Neural cell (in vitro differentiated cells): ENCODE measurements around the gene FCRL2. TPM values are rescaled to one million over a fixed set of nuclear protein-coding genes. Genes with fewer than 3 reads are reported as not detected.

ENCODE experiments used
- H2AFZ ChIP-seq: fragments of 200-600, 300-800 bp; sonication (generic), shearing (Covaris generic); 2 replicates; pipeline ENCODE4 v1.6.0; 2014; ENCODE audit warnings: low read depth, mild to moderate bottlenecking, antibody characterized with exemption, low read length, moderate library complexity
- H3F3A ChIP-seq: fragments of 200-600 bp; shearing (Covaris generic); 2 replicates; pipeline ENCODE4 v1.6.1; 2016; ENCODE audit warnings: mild to moderate bottlenecking, moderate library complexity, mixed read lengths, antibody characterized with exemption, low read length; ENCODE audit not compliant: insufficient read depth, poor library complexity, severe bottlenecking
- H3K27ac ChIP-seq: fragments of 200-600, 300-800 bp; sonication (generic), shearing (Covaris generic); 2 replicates; pipeline ENCODE4 v1.5.1; 2014; ENCODE audit warnings: mild to moderate bottlenecking, low read length, moderate library complexity
- H3K27me3 ChIP-seq: fragments of 300-800, 200-600 bp; sonication (generic), shearing (Covaris generic); 2 replicates; pipeline ENCODE4 v1.6.0; 2014; ENCODE audit warnings: mild to moderate bottlenecking, low read depth, low read length, moderate library complexity; ENCODE audit not compliant: insufficient read depth
- H3K36me3 ChIP-seq: fragments of 300-800, 200-600 bp; sonication (generic), shearing (Covaris generic); 2 replicates; pipeline ENCODE4 v1.5.1; 2014; ENCODE audit warnings: mild to moderate bottlenecking, antibody characterized with exemption, low read length, moderate library complexity; ENCODE audit not compliant: insufficient read depth
- H3K4me2 ChIP-seq: fragments of 300-800, 200-600 bp; sonication (generic), shearing (Covaris generic); 2 replicates; pipeline ENCODE4 v1.6.0; 2014; ENCODE audit warnings: mild to moderate bottlenecking, low read length
- H3K4me3 ChIP-seq: fragments of 300-800, 200-600 bp; sonication (generic), shearing (Covaris generic); 2 replicates; pipeline ENCODE4 v1.5.1; 2014; ENCODE audit warnings: mild to moderate bottlenecking, low read length, moderate library complexity
- H3K79me2 ChIP-seq: fragments of 200-600 bp; shearing (Covaris generic); replicated peaks from 2 replicates; pipeline ENCODE4 v1.6.0; 2014; ENCODE audit warnings: mild to moderate bottlenecking, low read length, moderate library complexity; ENCODE audit not compliant: insufficient read depth
- H3K9ac ChIP-seq: fragments of 300-800, 200-600 bp; sonication (generic), shearing (Covaris generic); 2 replicates; pipeline ENCODE4 v1.6.1; 2016; ENCODE audit warnings: mild to moderate bottlenecking, low read length, mixed read lengths
- H3K9me2 ChIP-seq: fragments of 200-600 bp; shearing (Covaris generic); 2 replicates; pipeline ENCODE4 v1.6.1; 2016; ENCODE audit warnings: mild to moderate bottlenecking, low read length, mixed read lengths; ENCODE audit not compliant: insufficient read depth
- H3K9me3 ChIP-seq: fragments of 200-600, 300-800 bp; sonication (generic), shearing (Covaris generic); 2 replicates; pipeline ENCODE4 v1.6.1; 2016; ENCODE audit warnings: mild to moderate bottlenecking, mixed run types, low read length, moderate library complexity, mixed read lengths
- H4K20me1 ChIP-seq: fragments of 200-600 bp; shearing (Covaris generic); 2 replicates; pipeline ENCODE4 v1.6.1; 2016; ENCODE audit warnings: mild to moderate bottlenecking, mixed run types; ENCODE audit not compliant: insufficient read depth
- EP300 ChIP-seq: fragments of 450-650 bp; conservative IDR thresholded peaks from 2 replicates; pipeline ENCODE4 v1.6.1; 2014; ENCODE audit warnings: antibody characterized with exemption, mild to moderate bottlenecking, moderate library complexity; ENCODE audit not compliant: poor library complexity, severe bottlenecking
- EZH2 ChIP-seq: fragments of 200-600, 300-800 bp; shearing (Covaris generic), sonication (generic); IDR thresholded peaks from 2 replicates; pipeline ENCODE4 v1.6.1; 2014; ENCODE audit warnings: antibody characterized with exemption, low read length, borderline replicate concordance, mild to moderate bottlenecking; ENCODE audit not compliant: insufficient read depth, poor library complexity, severe bottlenecking
- MXI1 ChIP-seq: fragments of 450-650 bp; conservative IDR thresholded peaks from 2 replicates; pipeline ENCODE4 v1.6.1; 2014; ENCODE audit warnings: antibody characterized with exemption, mild to moderate bottlenecking; ENCODE audit not compliant: poor library complexity, severe bottlenecking
- POLR2AphosphoS5 ChIP-seq: IDR thresholded peaks from 2 replicates; pipeline ENCODE4 v1.6.1; 2012
- RAD21 ChIP-seq: fragments of 450-650 bp; conservative IDR thresholded peaks from 2 replicates; pipeline ENCODE4 v1.6.1; 2014; ENCODE audit warnings: antibody characterized with exemption, mild to moderate bottlenecking, moderate library complexity
- SMC3 ChIP-seq: fragments of 450-650 bp; conservative IDR thresholded peaks from 2 replicates; pipeline ENCODE4 v1.6.1; 2014; ENCODE audit warnings: antibody characterized with exemption, mild to moderate bottlenecking, moderate library complexity; ENCODE audit not compliant: poor library complexity
- TAF1 ChIP-seq: IDR thresholded peaks from 2 replicates; pipeline ENCODE4 v1.6.1; 2012; ENCODE audit warnings: low read depth
- polyA plus RNA-seq: library from polyadenylated mRNA; depleted of rRNA; stranded (reverse); fragments of >200 nt; gene quantifications from 2 replicates; pipeline ENCODE4 v1.2.3, GENCODE V29; 2014
- TF ChIP-seq, protein P1 (sequence below): IDR thresholded peaks from 2 replicates; pipeline ENCODE4 v1.6.1; 2012; ENCODE audit warnings: borderline replicate concordance
- TF ChIP-seq, protein P2 (sequence below): fragments of 450-650 bp; IDR thresholded peaks from 2 replicates; pipeline ENCODE4 v1.5.1; 2014; ENCODE audit warnings: antibody characterized with exemption, mild to moderate bottlenecking, moderate library complexity; ENCODE audit not compliant: poor library complexity, severe bottlenecking

The FCRL2 gene
- polyA plus RNA-seq, 1 donor from 2014 or later, result not detected

DNA sequence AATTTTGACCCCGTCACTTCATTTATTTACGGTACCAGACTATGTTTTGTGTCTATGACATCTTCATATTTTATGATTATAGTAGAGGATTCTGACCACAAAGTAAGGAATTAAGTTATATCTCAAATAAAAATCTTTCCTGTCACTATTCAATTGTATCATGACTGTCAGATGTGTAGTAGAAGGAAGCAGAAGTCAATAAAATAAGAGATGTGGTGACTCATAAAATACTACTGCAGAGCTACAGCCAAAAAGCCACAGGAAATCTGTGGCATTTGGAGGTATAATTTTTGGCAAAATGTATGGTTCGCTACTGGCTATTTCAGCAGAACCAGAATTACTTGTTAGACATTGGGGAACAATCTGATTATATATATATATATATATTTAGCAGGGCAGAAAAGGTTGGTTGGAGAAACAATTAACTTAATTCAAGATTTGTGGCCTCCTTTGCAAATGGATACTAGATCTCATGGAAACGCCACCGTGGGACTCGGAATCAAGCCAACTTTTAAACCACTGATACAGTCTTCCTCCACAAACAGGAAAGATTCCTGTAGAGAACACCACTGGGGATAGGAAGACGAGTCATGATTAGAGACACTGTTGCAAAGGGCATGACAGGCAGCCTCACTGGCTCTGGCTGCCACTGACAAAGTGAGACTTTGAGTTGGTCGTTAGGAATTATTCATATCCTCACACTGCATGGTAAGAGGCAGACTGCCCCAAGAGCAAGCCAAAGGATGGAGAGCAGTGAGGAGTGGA is 5.1 kb downstream of the FCRL2 start:
- Histone ChIP-seq H3F3A (no peaks in the 10 kb centered on the region), H3K79me2 (no peaks in the 10 kb centered on the region), H3K9ac (no peak overlapping the region), H3K9me3 (no peaks in the 10 kb centered on the region), H4K20me1 (no peaks in the 10 kb centered on the region), H3K27ac (no peak overlapping the region), H3K4me2 (no peak overlapping the region), H3K36me3 (no peaks in the 10 kb centered on the region), H3K9me2 (no peaks in the 10 kb centered on the region), H3K4me3 (no peak overlapping the region), H3K27me3 (no peaks in the 10 kb centered on the region), H2AFZ (no peak overlapping the region)
- TF ChIP-seq, protein P1, sequence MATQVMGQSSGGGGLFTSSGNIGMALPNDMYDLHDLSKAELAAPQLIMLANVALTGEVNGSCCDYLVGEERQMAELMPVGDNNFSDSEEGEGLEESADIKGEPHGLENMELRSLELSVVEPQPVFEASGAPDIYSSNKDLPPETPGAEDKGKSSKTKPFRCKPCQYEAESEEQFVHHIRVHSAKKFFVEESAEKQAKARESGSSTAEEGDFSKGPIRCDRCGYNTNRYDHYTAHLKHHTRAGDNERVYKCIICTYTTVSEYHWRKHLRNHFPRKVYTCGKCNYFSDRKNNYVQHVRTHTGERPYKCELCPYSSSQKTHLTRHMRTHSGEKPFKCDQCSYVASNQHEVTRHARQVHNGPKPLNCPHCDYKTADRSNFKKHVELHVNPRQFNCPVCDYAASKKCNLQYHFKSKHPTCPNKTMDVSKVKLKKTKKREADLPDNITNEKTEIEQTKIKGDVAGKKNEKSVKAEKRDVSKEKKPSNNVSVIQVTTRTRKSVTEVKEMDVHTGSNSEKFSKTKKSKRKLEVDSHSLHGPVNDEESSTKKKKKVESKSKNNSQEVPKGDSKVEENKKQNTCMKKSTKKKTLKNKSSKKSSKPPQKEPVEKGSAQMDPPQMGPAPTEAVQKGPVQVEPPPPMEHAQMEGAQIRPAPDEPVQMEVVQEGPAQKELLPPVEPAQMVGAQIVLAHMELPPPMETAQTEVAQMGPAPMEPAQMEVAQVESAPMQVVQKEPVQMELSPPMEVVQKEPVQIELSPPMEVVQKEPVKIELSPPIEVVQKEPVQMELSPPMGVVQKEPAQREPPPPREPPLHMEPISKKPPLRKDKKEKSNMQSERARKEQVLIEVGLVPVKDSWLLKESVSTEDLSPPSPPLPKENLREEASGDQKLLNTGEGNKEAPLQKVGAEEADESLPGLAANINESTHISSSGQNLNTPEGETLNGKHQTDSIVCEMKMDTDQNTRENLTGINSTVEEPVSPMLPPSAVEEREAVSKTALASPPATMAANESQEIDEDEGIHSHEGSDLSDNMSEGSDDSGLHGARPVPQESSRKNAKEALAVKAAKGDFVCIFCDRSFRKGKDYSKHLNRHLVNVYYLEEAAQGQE, result no peak
- no peak for TF ChIP-seq POLR2AphosphoS5
- no peak for TF ChIP-seq TAF1
- no peak for TF ChIP-seq SMC3
- TF ChIP-seq RAD21, result no peak
- TF ChIP-seq, protein P2, sequence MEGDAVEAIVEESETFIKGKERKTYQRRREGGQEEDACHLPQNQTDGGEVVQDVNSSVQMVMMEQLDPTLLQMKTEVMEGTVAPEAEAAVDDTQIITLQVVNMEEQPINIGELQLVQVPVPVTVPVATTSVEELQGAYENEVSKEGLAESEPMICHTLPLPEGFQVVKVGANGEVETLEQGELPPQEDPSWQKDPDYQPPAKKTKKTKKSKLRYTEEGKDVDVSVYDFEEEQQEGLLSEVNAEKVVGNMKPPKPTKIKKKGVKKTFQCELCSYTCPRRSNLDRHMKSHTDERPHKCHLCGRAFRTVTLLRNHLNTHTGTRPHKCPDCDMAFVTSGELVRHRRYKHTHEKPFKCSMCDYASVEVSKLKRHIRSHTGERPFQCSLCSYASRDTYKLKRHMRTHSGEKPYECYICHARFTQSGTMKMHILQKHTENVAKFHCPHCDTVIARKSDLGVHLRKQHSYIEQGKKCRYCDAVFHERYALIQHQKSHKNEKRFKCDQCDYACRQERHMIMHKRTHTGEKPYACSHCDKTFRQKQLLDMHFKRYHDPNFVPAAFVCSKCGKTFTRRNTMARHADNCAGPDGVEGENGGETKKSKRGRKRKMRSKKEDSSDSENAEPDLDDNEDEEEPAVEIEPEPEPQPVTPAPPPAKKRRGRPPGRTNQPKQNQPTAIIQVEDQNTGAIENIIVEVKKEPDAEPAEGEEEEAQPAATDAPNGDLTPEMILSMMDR, result no peak
- no peak for TF ChIP-seq EP300
- TF ChIP-seq MXI1, result no peak
- no peak for TF ChIP-seq EZH2

DNA sequence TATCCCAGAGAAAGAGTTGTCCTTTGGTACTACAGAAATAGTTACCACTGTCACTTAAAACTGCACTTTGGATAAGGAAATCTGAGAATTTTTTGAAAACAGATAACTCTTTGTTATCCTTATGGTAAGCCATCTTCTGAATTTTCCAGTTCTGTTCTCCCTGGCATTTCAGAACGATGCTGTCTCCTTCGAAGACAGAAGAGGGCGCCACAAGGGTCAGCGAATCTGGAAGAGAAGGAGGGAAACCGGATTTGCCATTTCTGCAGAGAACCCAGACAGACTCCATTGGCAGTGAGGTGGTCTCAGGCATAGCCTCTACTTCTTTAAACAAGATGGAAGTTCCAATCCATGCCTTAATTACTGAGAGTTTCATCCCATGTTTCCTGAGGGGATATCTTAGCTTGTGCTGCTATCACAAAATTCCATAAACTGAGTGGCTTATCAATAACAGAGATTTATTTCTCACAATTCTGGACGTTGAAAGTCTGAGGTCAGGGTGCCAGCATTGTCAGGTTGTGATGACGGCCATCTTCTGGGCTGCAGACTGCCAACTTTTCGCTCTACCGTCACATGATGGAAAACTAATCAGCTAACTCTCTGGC is 6.4 kb downstream of the FCRL2 start:
- H3F3A ChIP-seq, result no peaks in the 10 kb centered on the region
- no peak overlapping the region for H3K4me2 ChIP-seq
- no peaks in the 10 kb centered on the region for H3K79me2 ChIP-seq
- H3K9me3 ChIP-seq, result no peaks in the 10 kb centered on the region
- no peak overlapping the region for H2AFZ ChIP-seq
- no peaks in the 10 kb centered on the region for H3K27me3 ChIP-seq
- no peak overlapping the region for H3K9ac ChIP-seq
- H3K27ac ChIP-seq, result no peak overlapping the region
- H4K20me1 ChIP-seq, result no peaks in the 10 kb centered on the region
- TF ChIP-seq EZH2 (no peak), TAF1 (no peak), RAD21 (no peak), POLR2AphosphoS5 (no peak), EP300 (no peak), SMC3 (no peak), MXI1 (no peak)
- TF ChIP-seq, protein P1, result no peak
- TF ChIP-seq, protein P2, result no peak
- H3K36me3 ChIP-seq, result no peaks in the 10 kb centered on the region
- H3K9me2 ChIP-seq, result no peaks in the 10 kb centered on the region
- H3K4me3 ChIP-seq, result no peak overlapping the region
